WERI-Rb-1 (cell line): ENCODE data around the gene KCNQ1OT1.

ENCODE experiments used
- DNase-seq: peaks from one replicate; pipeline ENCODE4 v3.0.0-alpha.2; 2020
- H3K27ac ChIP-seq: fragments of 250-450 bp; sonication (Bioruptor Pico); 2 replicates; pipeline ENCODE4 v1.5.1; 2020; ENCODE audit warnings: mild to moderate bottlenecking, moderate library complexity
- H3K27me3 ChIP-seq: fragments of 250-450 bp; sonication (Bioruptor Pico); 2 replicates; pipeline ENCODE4 v1.5.1; 2021; ENCODE audit warnings: mild to moderate bottlenecking, low read depth, moderate library complexity; ENCODE audit not compliant: insufficient read depth, severe bottlenecking
- H3K36me3 ChIP-seq: fragments of 250-450 bp; sonication (Bioruptor Pico); 2 replicates; pipeline ENCODE4 v1.5.1; 2020; ENCODE audit warnings: mild to moderate bottlenecking, moderate library complexity
- H3K4me3 ChIP-seq: 2 replicates; pipeline ENCODE4 v1.5.1; 2011; ENCODE audit warnings: low read depth, mild to moderate bottlenecking, control low read depth, low read length
- H3K9me3 ChIP-seq: fragments of 250-450 bp; sonication (Bioruptor Pico); 2 replicates; pipeline ENCODE4 v1.5.1; 2021; ENCODE audit warnings: mild to moderate bottlenecking, moderate library complexity; ENCODE audit not compliant: severe bottlenecking
- TF ChIP-seq, protein P1 (sequence below): IDR thresholded peaks from 2 replicates; pipeline ENCODE4 v1.5.1; 2011; ENCODE audit warnings: low read depth, mild to moderate bottlenecking, control low read depth, inconsistent platforms, low read length

Gene KCNQ1OT1

DNA sequence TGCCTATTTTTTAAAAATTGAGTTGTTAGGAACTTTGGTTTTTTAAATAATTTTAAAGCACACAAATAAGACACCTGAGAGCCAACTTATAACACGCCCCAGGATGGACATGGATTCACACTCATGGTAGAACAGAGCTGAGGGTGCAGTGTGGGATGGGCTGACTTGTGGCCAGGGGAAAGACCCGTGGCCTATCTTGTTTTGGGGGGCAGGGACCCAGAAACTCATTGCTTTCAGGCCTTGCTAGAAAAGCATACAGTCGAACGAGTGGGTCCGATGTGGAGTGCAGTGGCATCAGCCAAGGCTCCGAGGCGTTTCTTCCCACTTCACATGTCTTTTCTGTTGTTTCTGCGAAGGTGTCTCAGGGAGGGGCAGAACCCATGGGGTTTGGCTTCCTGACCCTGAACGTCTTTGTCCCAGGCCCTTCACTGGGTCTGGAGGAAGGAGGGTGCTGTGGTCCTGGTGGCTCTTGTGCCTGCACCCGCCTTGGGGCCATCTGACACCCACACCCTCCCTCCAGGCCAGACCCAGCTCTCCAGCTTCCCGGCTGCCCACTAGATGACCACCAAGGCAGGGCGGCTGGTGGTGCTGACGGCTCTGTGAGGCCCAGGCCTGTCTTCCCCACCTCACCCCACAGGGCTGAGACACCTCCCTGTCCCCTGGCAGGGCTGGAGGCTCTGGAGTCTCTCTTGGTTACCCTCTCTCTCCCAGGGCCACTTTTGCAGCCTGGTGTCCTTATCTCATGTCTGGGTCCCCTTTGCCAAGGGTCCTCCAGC is 134.2 kb downstream of the KCNQ1OT1 start:
- TF ChIP-seq, protein P1, sequence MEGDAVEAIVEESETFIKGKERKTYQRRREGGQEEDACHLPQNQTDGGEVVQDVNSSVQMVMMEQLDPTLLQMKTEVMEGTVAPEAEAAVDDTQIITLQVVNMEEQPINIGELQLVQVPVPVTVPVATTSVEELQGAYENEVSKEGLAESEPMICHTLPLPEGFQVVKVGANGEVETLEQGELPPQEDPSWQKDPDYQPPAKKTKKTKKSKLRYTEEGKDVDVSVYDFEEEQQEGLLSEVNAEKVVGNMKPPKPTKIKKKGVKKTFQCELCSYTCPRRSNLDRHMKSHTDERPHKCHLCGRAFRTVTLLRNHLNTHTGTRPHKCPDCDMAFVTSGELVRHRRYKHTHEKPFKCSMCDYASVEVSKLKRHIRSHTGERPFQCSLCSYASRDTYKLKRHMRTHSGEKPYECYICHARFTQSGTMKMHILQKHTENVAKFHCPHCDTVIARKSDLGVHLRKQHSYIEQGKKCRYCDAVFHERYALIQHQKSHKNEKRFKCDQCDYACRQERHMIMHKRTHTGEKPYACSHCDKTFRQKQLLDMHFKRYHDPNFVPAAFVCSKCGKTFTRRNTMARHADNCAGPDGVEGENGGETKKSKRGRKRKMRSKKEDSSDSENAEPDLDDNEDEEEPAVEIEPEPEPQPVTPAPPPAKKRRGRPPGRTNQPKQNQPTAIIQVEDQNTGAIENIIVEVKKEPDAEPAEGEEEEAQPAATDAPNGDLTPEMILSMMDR = no peak
- H3K27ac ChIP-seq = no peak overlapping the region
- H3K27me3 ChIP-seq = no peaks in the 10 kb centered on the region
- no peaks in the 10 kb centered on the region for H3K9me3 ChIP-seq
- H3K4me3 ChIP-seq = no peak overlapping the region
- DNase-seq = no peak
- H3K36me3 ChIP-seq = no peaks in the 10 kb centered on the region

DNA sequence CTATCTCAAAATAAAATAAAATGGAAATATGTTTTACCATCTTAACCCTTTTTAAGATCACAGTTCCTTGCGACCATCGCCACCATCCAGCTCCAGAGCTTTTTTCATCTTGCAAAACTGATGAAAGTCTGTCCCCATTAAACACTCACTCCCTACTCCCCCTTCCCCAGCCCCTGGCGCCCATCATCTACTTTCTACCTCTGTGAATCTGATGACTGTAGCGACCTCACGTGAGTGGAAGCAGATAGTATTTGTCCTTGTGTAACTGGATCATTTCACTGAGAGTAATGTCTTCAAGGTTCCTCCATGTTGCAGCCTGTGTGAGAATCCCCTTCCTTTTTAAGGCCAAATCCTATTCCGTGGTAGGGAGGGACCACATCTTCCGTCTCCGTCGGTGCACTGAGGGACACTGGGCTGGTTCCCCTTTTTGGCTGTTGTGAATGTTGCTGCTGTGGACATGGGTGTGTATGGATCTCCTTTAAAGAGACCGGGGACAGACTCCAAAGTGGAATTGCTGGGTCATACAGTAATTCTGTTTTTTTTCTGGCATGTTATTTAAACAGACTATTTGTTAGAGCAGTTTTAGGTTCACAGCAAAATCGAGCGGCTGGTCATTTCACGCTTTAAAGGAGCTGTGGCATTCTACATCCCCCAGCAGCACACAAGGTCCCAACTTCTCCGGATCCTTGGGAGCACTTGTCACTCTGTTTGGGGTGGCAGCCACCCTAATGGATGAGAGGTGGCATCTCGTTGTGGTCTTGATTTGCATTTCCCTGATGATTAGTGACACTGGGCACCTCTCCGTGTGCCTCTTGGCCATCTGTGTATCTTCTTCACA is 135.0 kb downstream of the KCNQ1OT1 start:
- DNase-seq = no peak
- Histone ChIP-seq H3K27ac (no peak overlapping the region), H3K27me3 (no peaks in the 10 kb centered on the region), H3K36me3 (no peaks in the 10 kb centered on the region), H3K9me3 (no peaks in the 10 kb centered on the region), H3K4me3 (no peak overlapping the region)
- TF ChIP-seq, protein P1 = no peak

DNA sequence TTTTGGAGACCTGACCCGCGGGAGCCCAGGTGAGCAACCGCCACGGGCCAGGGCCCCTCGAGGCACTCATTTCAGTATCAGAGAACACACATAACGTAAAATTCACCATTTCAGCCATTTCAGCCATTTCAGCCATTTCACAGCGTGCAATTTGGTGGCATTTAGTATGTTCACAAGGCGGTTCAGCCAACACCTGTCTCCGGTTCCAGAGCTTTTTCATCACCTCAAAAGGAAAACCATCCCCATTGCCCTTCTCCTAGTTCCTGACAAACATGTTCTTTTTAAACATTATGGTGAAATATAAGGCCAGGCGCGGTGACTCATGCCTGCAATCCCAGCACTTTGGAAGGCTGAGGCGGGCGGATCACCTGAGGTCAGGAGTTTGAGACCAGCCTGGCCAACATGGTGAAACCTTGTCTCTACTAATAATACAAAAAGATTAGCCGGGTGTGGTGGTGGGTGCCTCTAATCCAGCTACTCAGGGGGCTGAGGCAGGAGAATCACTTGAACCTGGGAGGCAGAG is 135.7 kb downstream of the KCNQ1OT1 start:
- no peak for DNase-seq
- TF ChIP-seq, protein P1 = no peak
- H3K27me3 ChIP-seq = no peaks in the 10 kb centered on the region

DNA sequence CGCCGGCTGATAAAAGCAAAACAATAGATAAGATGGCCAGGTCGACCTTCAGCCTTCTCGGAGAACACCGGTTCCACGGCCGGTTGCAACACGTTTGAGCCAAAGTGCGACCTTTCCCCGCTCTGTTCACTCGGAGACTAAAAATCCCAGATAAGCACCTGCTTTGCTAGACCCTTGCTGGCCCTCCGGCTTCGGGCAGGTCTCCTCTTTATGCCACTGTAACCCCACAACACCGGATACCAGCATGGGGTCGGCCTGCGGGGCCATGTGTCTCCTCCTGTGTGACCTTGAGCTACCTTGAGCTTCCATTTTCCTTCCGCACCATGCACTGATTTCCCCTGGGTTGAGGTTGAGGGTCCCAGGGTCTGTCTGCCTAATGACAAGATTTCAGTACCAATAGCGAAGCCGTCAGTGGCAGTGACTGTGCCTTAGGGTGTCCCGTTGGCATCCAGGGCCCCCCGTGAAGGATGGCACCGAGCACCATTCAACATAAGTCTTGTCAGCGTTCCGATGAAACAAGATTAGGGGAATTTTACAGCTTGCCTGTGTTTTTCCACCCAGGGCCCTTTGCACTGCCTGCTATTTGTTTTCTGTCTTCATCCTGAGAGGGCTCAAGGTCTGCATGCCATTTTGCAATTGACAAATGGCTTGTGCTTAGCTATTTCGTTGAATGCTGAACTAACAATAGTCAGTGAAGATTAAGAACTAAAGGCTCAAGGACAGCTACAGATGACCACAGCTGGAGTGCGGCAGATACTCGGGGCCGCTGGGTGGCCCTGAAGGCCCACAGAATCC is 136.4 kb downstream of the KCNQ1OT1 start:
- DNase-seq = no peak
- H3K27me3 ChIP-seq = no peaks in the 10 kb centered on the region
- no peaks in the 10 kb centered on the region for H3K36me3 ChIP-seq
- H3K4me3 ChIP-seq = no peak overlapping the region
- H3K9me3 ChIP-seq = no peaks in the 10 kb centered on the region
- H3K27ac ChIP-seq = no peak overlapping the region
- TF ChIP-seq, protein P1 = no peak

More for the DNA sequence above, 135.7 kb downstream of the KCNQ1OT1 start:
- no peak overlapping the region for H3K4me3 ChIP-seq
- H3K27ac ChIP-seq = no peak overlapping the region
- no peaks in the 10 kb centered on the region for H3K9me3 ChIP-seq
- no peaks in the 10 kb centered on the region for H3K36me3 ChIP-seq

DNA sequence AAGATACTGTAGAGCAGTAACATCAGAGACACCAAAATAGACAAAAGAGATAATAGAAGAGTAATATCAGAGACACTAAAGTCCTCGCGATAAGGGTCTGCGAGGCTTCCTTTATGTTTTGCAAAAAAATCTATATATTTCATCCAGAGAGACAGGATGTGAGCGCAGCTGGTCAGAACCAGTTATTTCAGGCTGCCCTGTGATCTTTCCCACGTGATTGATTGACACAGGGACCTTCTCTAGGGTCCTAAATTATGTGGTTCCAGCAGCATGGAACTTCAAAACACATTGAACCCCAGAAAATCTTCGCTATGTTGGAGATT is 136.9 kb downstream of the KCNQ1OT1 start:
- TF ChIP-seq, protein P1 = no peak
- H3K27ac ChIP-seq = no peak overlapping the region
- no peaks in the 10 kb centered on the region for H3K27me3 ChIP-seq

More for the DNA sequence above, 136.9 kb downstream of the KCNQ1OT1 start:
- no peaks in the 10 kb centered on the region for H3K9me3 ChIP-seq
- H3K36me3 ChIP-seq = no peaks in the 10 kb centered on the region
- DNase-seq = no peak
- no peak overlapping the region for H3K4me3 ChIP-seq
